ENCODE data around the gene SLC24A4. TPM values are rescaled to one million over a fixed set of nuclear protein-coding genes. Genes with fewer than 3 reads are reported as not detected.

SLC24A4 gene
- total RNA-seq, 1 experiment from 2014 or later, result not detected

GRCh38 chr14:92491782-92492181 lies 168.8 kb downstream of the SLC24A4 start:
- H3K4me1 Mint-ChIP-seq (ENCODE audit: low read depth, unreplicated experiment), result no peaks in the 10 kb centered on the region
- peaks cover 4% of the 10 kb centered on the region for H3K36me3 Mint-ChIP-seq (ENCODE audit: insufficient read depth, unreplicated experiment)
- no peak for TF ChIP-seq CTCF (IDR thresholded peaks at IDR 0.05; ENCODE audit: unreplicated experiment)
- intact Hi-C loops (cut with micrococcal nuclease; ENCODE audit: unreplicated experiment), result no loop called here
- H3K27ac Mint-ChIP-seq (ENCODE audit: unreplicated experiment), result no peak overlapping the region
- no peak for DNase-seq
- H3K27me3 Mint-ChIP-seq (ENCODE audit: unreplicated experiment), result peaks cover 19% of the 10 kb centered on the region
- H3K9me3 Mint-ChIP-seq (ENCODE audit: low read depth, unreplicated experiment), result no peaks in the 10 kb centered on the region
- H3K4me3 Mint-ChIP-seq (ENCODE audit: low read depth, unreplicated experiment), result no peak overlapping the region
- BruUV-seq (replicated peaks), result no TSS peak
- CTCF ChIA-PET, result no interaction called here

- peaks cover 4% of the 10 kb centered on the region for H3K36me3 Mint-ChIP-seq (ENCODE audit: insufficient read depth, unreplicated experiment)
- BruUV-seq (replicated peaks), result no TSS peak
- H3K4me3 Mint-ChIP-seq (ENCODE audit: low read depth, unreplicated experiment), result no peak overlapping the region
- CTCF ChIA-PET, result interaction anchor here (0.5 kb wide), 1 partner anchor 52 kb away, joined by 3 read pairs; no protein-coding TSS in a partner anchor
- intact Hi-C loops (cut with micrococcal nuclease; ENCODE audit: unreplicated experiment), result no loop called here
- H3K9me3 Mint-ChIP-seq (ENCODE audit: low read depth, unreplicated experiment), result no peaks in the 10 kb centered on the region
- peaks cover 14% of the 10 kb centered on the region for H3K27me3 Mint-ChIP-seq (ENCODE audit: unreplicated experiment)
- no peaks in the 10 kb centered on the region for H3K4me1 Mint-ChIP-seq (ENCODE audit: low read depth, unreplicated experiment)
- DNase-seq, result no peak
- no peak overlapping the region for H3K27ac Mint-ChIP-seq (ENCODE audit: unreplicated experiment)
- TF ChIP-seq CTCF (IDR thresholded peaks at IDR 0.05; ENCODE audit: unreplicated experiment), result no peak
Measured at GRCh38 chr14:92492258-92492657, 169.3 kb downstream of the SLC24A4 start.

GRCh38 chr14:92493024-92493423 lies 170.1 kb downstream of the SLC24A4 start:
- Mint-ChIP-seq H3K9me3 (ENCODE audit: low read depth, unreplicated experiment) (no peaks in the 10 kb centered on the region), H3K27me3 (ENCODE audit: unreplicated experiment) (peaks cover 6% of the 10 kb centered on the region)
- TF ChIP-seq CTCF (IDR thresholded peaks at IDR 0.05; ENCODE audit: unreplicated experiment), result no peak

GRCh38 chr14:92493492-92493891 lies 170.5 kb downstream of the SLC24A4 start:
- no peak overlapping the region for H3K4me3 Mint-ChIP-seq (ENCODE audit: low read depth, unreplicated experiment)
- CTCF ChIA-PET, result no interaction called here
- no peaks in the 10 kb centered on the region for H3K9me3 Mint-ChIP-seq (ENCODE audit: low read depth, unreplicated experiment)
- intact Hi-C loops (cut with micrococcal nuclease; ENCODE audit: unreplicated experiment), result no loop called here
- TF ChIP-seq CTCF (IDR thresholded peaks at IDR 0.05; ENCODE audit: unreplicated experiment), result no peak
- H3K27me3 Mint-ChIP-seq (ENCODE audit: unreplicated experiment), result peaks cover 1% of the 10 kb centered on the region
- peaks cover 4% of the 10 kb centered on the region for H3K36me3 Mint-ChIP-seq (ENCODE audit: insufficient read depth, unreplicated experiment)
- DNase-seq, result no peak
- H3K27ac Mint-ChIP-seq (ENCODE audit: unreplicated experiment), result no peak overlapping the region
- BruUV-seq (replicated peaks), result no TSS peak
- H3K4me1 Mint-ChIP-seq (ENCODE audit: low read depth, unreplicated experiment), result no peaks in the 10 kb centered on the region

More at GRCh38 chr14:92493024-92493423, 170.1 kb downstream of the SLC24A4 start:
- Mint-ChIP-seq H3K4me1 (ENCODE audit: low read depth, unreplicated experiment) (no peaks in the 10 kb centered on the region), H3K36me3 (ENCODE audit: insufficient read depth, unreplicated experiment) (peaks cover 4% of the 10 kb centered on the region), H3K27ac (ENCODE audit: unreplicated experiment) (no peak overlapping the region), H3K4me3 (ENCODE audit: low read depth, unreplicated experiment) (no peak overlapping the region)
- BruUV-seq (replicated peaks), result no TSS peak
- intact Hi-C loops (cut with micrococcal nuclease; ENCODE audit: unreplicated experiment), result no loop called here
- CTCF ChIA-PET, result interaction anchor here (0.5 kb wide), 1 partner anchor 51 kb away, joined by 3 read pairs; no protein-coding TSS in a partner anchor
- DNase-seq, result no peak
